HCT116 (cell line): Measurements from ENCODE around the gene SIX3. TPM values are rescaled to one million over a fixed set of nuclear protein-coding genes. Genes with fewer than 3 reads are reported as not detected.

Experiments
- ATAC-seq: fragments of 200-7000 bp; cut with Tn5 transposase; 2 replicates; pipeline ENCODE4 v1.9.1; 2020; ENCODE audit warnings: mild to moderate bottlenecking, moderate library complexity
- BruUV-seq: library from RNA; stranded (reverse); fragments of 400-500 nt; replicated peaks from 2 replicates; lab custom pipeline; 2021; lab: Mats Ljungman, UMichigan
- CTCF ChIA-PET: fragments of 300-600 bp; sonication (Branson Sonifier 250); formaldehyde crosslinking; loops from one replicate; lab custom pipeline; 2021; ENCODE audit warnings: antibody characterized with exemption; lab: Charles Lee
- POLR2A ChIA-PET: fragments of 300-600, 350-600 bp; sonication (Branson Sonifier 250); formaldehyde crosslinking; loops from one replicate; lab custom pipeline; 2021; ENCODE audit warnings: antibody characterized with exemption; lab: Charles Lee
- RAD21 ChIA-PET, 2 experiments: fragments of 300-600 bp; sonication (Branson Sonifier 250); formaldehyde crosslinking; loops; one replicate each; lab custom pipeline; 2023; ENCODE audit warnings: low total read pairs in 2 of 2; ENCODE audit not compliant: uncharacterized antibody in 2 of 2, unreplicated experiment in 2 of 2, low non-redundant PET in 1 of 2; lab: Charles Lee
- DNase-seq: peaks from one replicate; pipeline ENCODE4 v3.0.0-alpha.2; 2010; ENCODE audit warnings: low read depth, low spot score
- H2AFZ ChIP-seq: fragments of 200-600 bp; shearing (Covaris generic), sonication (generic); 2 replicates; pipeline ENCODE4 v1.6.1; 2017; ENCODE audit warnings: low read depth, mixed run types, mixed read lengths, antibody characterized with exemption, low read length; ENCODE audit not compliant: poor library complexity, severe bottlenecking
- H3K27ac ChIP-seq: 2 replicates; pipeline ENCODE4 v1.5.1; 2012; ENCODE audit warnings: low read depth, low read length
- H3K27me3 ChIP-seq: fragments of 200-600 bp; sonication (generic); 2 replicates; pipeline ENCODE4 v1.6.1; 2016; ENCODE audit warnings: mixed run types, low read length, mixed read lengths; ENCODE audit not compliant: insufficient read depth
- H3K36me3 ChIP-seq, 2 experiments: fragments of 200-500 bp in 1 of 2; fragments of 200-600 bp in 1 of 2; sonication (Bioruptor generic) in 1 of 2; sonication (generic) in 1 of 2; 2 replicates each; pipeline versions ENCODE4 v1.5.1 to v1.6.1; 2014 to 2016; ENCODE audit warnings: low read length in 2 of 2, inconsistent platforms in 1 of 2, mixed read lengths in 1 of 2, mixed run types in 1 of 2; ENCODE audit not compliant: insufficient read depth in 2 of 2, control insufficient read depth in 1 of 2
- H3K4me1 ChIP-seq, 2 experiments: fragments of 200-600 bp in 1 of 2; sonication (generic) in 1 of 2; 2 replicates each; pipeline versions ENCODE4 v1.5.1 to v1.6.1; 2012 to 2017; ENCODE audit warnings: low read length in 2 of 2, inconsistent platforms in 1 of 2, mild to moderate bottlenecking in 1 of 2, mixed read lengths in 1 of 2, mixed run types in 1 of 2, moderate library complexity in 1 of 2; ENCODE audit not compliant: insufficient read depth in 2 of 2, control insufficient read depth in 1 of 2
- H3K4me2 ChIP-seq: fragments of 200-600 bp; sonication (generic); 2 replicates; pipeline ENCODE4 v1.6.1; 2017; ENCODE audit warnings: mixed run types, low read length, mixed read lengths
- H3K4me3 ChIP-seq, 2 experiments: fragments of 200-600 bp in 1 of 2; sonication (generic) in 1 of 2; replicated peaks in 1 of 2; 2 replicates each; pipeline ENCODE4 v1.5.1; 2011 to 2016; ENCODE audit warnings: low read length in 2 of 2, control low read depth in 1 of 2, low read depth in 1 of 2, mild to moderate bottlenecking in 1 of 2, mixed read lengths in 1 of 2, mixed run types in 1 of 2
- H3K79me2 ChIP-seq: fragments of 200-600 bp; sonication (generic); 2 replicates; pipeline ENCODE4 v1.6.1; 2017; ENCODE audit warnings: mild to moderate bottlenecking, mixed run types, low read length, moderate library complexity, mixed read lengths; ENCODE audit not compliant: insufficient read depth
- H3K9ac ChIP-seq: fragments of 200-600 bp; sonication (generic); 2 replicates; pipeline ENCODE4 v1.6.1; 2016; ENCODE audit warnings: low read length, mixed read lengths
- H3K9me2 ChIP-seq: fragments of 200-600 bp; sonication (generic), shearing (Covaris generic); 2 replicates; pipeline ENCODE4 v1.6.1; 2017; ENCODE audit warnings: mixed run types, mild to moderate bottlenecking, moderate library complexity; ENCODE audit not compliant: insufficient read depth
- H3K9me3 ChIP-seq, 2 experiments: fragments of 200-500 bp in 1 of 2; fragments of 200-600 bp in 1 of 2; sonication (Bioruptor generic) in 1 of 2; sonication (generic) in 1 of 2; 2 replicates each; pipeline ENCODE4 v1.6.1; 2014 to 2017; ENCODE audit warnings: low read length in 2 of 2, mixed read lengths in 2 of 2, inconsistent platforms in 1 of 2, low read depth in 1 of 2, mild to moderate bottlenecking in 1 of 2, mixed run types in 1 of 2, moderate library complexity in 1 of 2; ENCODE audit not compliant: control insufficient read depth in 1 of 2, insufficient read depth in 1 of 2
- H4K20me1 ChIP-seq: fragments of 200-600 bp; sonication (generic), shearing (Covaris generic); 2 replicates; pipeline ENCODE4 v1.6.1; 2017; ENCODE audit warnings: mixed run types, mild to moderate bottlenecking, moderate library complexity; ENCODE audit not compliant: insufficient read depth
- ELF1 ChIP-seq: IDR thresholded peaks from 2 replicates; pipeline ENCODE4 v1.6.1; 2012; ENCODE audit warnings: low read depth, borderline replicate concordance
- EZH2phosphoT487 ChIP-seq: fragments of 200-600 bp; IDR thresholded peaks from 2 replicates; pipeline ENCODE4 v1.6.1; 2018; ENCODE audit warnings: antibody characterized with exemption, borderline replicate concordance
- RAD21 ChIP-seq: IDR thresholded peaks from 2 replicates; pipeline ENCODE4 v1.6.1; 2012; ENCODE audit warnings: low read depth, mild to moderate bottlenecking
- SIN3A ChIP-seq: IDR thresholded peaks from 2 replicates; pipeline ENCODE4 v1.6.1; 2012; ENCODE audit warnings: low read depth
- SRF ChIP-seq: IDR thresholded peaks from 2 replicates; pipeline ENCODE4 v1.6.1; 2012; ENCODE audit warnings: low read depth
- YY1 ChIP-seq: IDR thresholded peaks from 2 replicates; pipeline ENCODE4 v1.6.1; 2011; ENCODE audit warnings: low read length, low read depth, moderate library complexity, mild to moderate bottlenecking; ENCODE audit not compliant: insufficient replicate concordance; ENCODE audit errors: extremely low read depth
- ZNF274 ChIP-seq: fragments of 200-500 bp; sonication (Bioruptor generic); IDR thresholded peaks from 2 replicates; pipeline ENCODE4 v1.6.1; 2014; ENCODE audit warnings: mild to moderate bottlenecking, low read depth, low read length, inconsistent platforms
- intact Hi-C: fragments of 100-400 bp; cut with micrococcal nuclease; formaldehyde crosslinking; loops from 2 replicates; pipeline ENCODE4 v1.10.0; 2022
- total RNA-seq: library from RNA; stranded (reverse); gene quantifications from one replicate; pipeline ENCODE4 v1.2.1, GENCODE V29; 2021; ENCODE audit not compliant: unreplicated experiment
- TF ChIP-seq, protein P1 (sequence below): IDR thresholded peaks from 2 replicates; pipeline ENCODE4 v1.6.1; 2011; ENCODE audit warnings: mild to moderate bottlenecking, low read length, moderate library complexity; ENCODE audit not compliant: insufficient replicate concordance; ENCODE audit errors: extremely low read depth
- TF ChIP-seq, protein P2 (sequence below): IDR thresholded peaks from 2 replicates; pipeline ENCODE4 v1.6.1; 2012

SIX3 gene
- total RNA-seq, 1 experiment from 2014 or later, result 1.2 TPM

DNA sequence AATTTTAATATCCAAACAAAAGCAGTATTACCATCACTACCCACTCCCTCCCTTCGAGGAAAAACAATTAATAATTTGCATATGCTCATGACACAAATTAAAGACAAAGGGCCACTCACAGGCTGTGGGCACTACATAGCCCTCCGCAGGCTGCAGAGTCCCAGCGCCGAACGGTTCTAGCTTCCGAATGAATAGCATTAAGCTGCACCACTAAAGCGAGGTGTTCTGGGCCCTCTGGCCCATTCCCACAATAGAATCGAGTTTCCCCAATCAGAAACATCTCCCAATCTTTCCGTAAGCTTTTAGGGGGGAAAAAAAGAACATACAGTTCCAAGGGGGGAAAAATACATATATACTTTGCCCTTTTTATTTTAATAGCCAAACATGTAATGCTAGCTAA lies 14.5 kb upstream of the SIX3 start:
- no peaks in the 10 kb centered on the region for H3K79me2 ChIP-seq
- DNase-seq, result no peak
- H3K9ac ChIP-seq, result no peak overlapping the region
- H3K4me3 ChIP-seq, result no peak overlapping the region
- H3K27ac ChIP-seq, result no peak overlapping the region
- H3K27me3 ChIP-seq, result peaks cover 13% of the 10 kb centered on the region; the same call in 1 of the 2 replicates
- H3K9me2 ChIP-seq, result no peaks in the 10 kb centered on the region
- CTCF ChIA-PET, result interaction anchor here (0.7 to 0.9 kb wide), 2 partner anchors 448 to 915 kb away, joined by 3 to 4 read pairs; no protein-coding TSS in a partner anchor
- no peak overlapping the region for H3K4me2 ChIP-seq
- intact Hi-C loops, result no loop called here
- no peak overlapping the region for H2AFZ ChIP-seq
- no peaks in the 10 kb centered on the region for H3K4me1 ChIP-seq
- POLR2A ChIA-PET, result no interaction called here
- ATAC-seq, result no peak
- RAD21 ChIA-PET, result no interaction called here
- BruUV-seq, result no TSS peak
- H3K9me3 ChIP-seq, result no peaks in the 10 kb centered on the region
- H3K36me3 ChIP-seq, result no peaks in the 10 kb centered on the region
- TF ChIP-seq ZNF274 (no peak), YY1 (no peak), SRF (no peak), ELF1 (no peak), EZH2phosphoT487 (no peak), RAD21 (no peak), SIN3A (no peak)
- TF ChIP-seq, protein P1, sequence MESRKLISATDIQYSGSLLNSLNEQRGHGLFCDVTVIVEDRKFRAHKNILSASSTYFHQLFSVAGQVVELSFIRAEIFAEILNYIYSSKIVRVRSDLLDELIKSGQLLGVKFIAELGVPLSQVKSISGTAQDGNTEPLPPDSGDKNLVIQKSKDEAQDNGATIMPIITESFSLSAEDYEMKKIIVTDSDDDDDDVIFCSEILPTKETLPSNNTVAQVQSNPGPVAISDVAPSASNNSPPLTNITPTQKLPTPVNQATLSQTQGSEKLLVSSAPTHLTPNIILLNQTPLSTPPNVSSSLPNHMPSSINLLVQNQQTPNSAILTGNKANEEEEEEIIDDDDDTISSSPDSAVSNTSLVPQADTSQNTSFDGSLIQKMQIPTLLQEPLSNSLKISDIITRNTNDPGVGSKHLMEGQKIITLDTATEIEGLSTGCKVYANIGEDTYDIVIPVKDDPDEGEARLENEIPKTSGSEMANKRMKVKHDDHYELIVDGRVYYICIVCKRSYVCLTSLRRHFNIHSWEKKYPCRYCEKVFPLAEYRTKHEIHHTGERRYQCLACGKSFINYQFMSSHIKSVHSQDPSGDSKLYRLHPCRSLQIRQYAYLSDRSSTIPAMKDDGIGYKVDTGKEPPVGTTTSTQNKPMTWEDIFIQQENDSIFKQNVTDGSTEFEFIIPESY, result no peak
- TF ChIP-seq, protein P2, sequence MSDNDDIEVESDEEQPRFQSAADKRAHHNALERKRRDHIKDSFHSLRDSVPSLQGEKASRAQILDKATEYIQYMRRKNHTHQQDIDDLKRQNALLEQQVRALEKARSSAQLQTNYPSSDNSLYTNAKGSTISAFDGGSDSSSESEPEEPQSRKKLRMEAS, result no peak
- no peaks in the 10 kb centered on the region for H4K20me1 ChIP-seq
